Activated naive CD8-positive, alpha-beta T cell treated with anti-CD3 and anti-CD28 coated beads, Interleukin-2, amount 50 U/mL, for 24 hours (primary cell): ENCODE measurements around the gene SPEN.

Source experiments
- ATAC-seq: fragments of 150-1000 bp; cut with Tn5 transposase; one replicate; pipeline ENCODE4 v1.10.0; 2021
- DNase-seq: peaks from one replicate; pipeline ENCODE4 v3.0.0; 2021
- H3K27ac Mint-ChIP-seq: one replicate; pipeline ENCODE4 v1.8.0; 2021; ENCODE audit warnings: mild to moderate bottlenecking, mixed read lengths
- H3K27me3 Mint-ChIP-seq: one replicate; pipeline ENCODE4 v1.8.0; 2021; ENCODE audit warnings: mixed read lengths
- H3K36me3 Mint-ChIP-seq: one replicate; pipeline ENCODE4 v1.8.0; 2021; ENCODE audit warnings: low read depth, mixed read lengths
- H3K4me1 Mint-ChIP-seq: one replicate; pipeline ENCODE4 v1.8.0; 2021; ENCODE audit warnings: mixed read lengths
- H3K4me3 Mint-ChIP-seq: one replicate; pipeline ENCODE4 v1.8.0; 2021; ENCODE audit warnings: mild to moderate bottlenecking, moderate library complexity, mixed read lengths
- H3K9me3 Mint-ChIP-seq: one replicate; pipeline ENCODE4 v1.8.0; 2021; ENCODE audit warnings: mixed read lengths

Gene SPEN

DNA sequence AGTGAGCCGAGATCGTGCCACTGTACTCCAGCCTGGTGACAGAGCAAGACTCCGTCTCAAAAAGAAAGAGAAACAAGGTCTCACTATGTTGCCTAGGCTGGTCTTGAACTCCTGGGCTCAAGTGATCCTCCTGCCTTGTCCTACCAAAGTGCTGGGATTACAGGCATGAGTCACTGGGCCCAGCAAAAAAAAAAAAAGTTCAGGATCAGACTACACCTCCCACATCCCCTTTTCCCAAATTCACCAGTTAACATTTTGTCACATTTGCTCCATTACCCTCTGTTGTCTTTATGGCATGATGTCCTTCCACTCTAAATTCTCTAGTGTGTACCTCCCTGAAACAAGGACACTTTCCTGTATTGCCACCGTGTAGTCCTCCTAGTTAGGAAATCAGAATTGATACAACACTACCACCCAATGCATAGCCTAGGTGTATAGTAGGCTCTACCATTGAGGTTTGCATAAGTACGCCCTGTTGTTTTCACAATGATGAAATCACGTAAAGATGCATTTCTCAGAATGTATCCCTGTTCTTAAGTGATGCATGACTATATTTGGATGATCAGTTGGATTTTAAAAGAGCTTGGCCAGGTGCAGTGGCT lies 10.7 kb downstream of the SPEN start:
- DNase-seq = no peak
- Mint-ChIP-seq H3K36me3 (peaks cover 2% of the 10 kb centered on the region), H3K27ac (peak overlapping the region; percentile 15), H3K27me3 (no peaks in the 10 kb centered on the region), H3K4me3 (no peak overlapping the region), H3K9me3 (no peaks in the 10 kb centered on the region), H3K4me1 (peaks cover 32% of the 10 kb centered on the region)
- ATAC-seq = no peak

DNA sequence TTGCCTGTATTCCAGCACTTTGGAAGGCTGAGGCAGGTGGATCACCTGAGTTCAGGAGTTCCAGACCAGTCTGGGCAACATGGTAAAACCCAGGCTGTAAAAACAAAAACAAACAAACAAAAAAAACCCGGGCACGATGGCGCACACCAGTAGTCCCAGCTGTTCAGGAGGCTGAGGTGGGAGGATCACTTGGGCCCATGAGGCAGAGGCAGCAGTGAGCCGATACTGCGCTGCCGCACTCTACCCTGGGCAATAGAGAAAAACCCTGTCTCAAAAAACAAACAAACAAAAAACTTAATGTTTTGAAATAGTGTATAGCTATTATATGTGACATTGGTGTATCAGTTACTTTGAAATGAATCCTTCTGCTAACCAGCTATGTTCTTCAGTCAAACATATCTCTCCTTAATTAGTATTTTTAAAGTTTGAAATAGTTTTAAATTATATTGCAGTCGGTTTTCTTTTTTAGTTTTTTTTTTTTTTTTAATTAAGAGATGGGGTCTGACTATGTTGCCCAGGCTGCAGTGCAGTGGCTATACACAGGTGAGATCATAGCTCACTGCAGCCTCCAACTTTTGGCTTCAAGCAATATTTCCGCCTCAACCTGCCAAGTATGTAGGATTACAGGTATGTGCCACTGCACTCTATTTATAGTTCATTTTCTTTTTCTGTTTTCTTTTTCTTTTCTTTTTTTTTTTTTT lies 11.3 kb downstream of the SPEN start:
- ATAC-seq = no peak
- no peaks in the 10 kb centered on the region for H3K27me3 Mint-ChIP-seq
- H3K4me1 Mint-ChIP-seq = peaks cover 34% of the 10 kb centered on the region
- H3K36me3 Mint-ChIP-seq = peaks cover 2% of the 10 kb centered on the region
- H3K4me3 Mint-ChIP-seq = no peak overlapping the region
- DNase-seq = no peak
- no peaks in the 10 kb centered on the region for H3K9me3 Mint-ChIP-seq
- no peak overlapping the region for H3K27ac Mint-ChIP-seq

- Mint-ChIP-seq H3K27me3 (no peaks in the 10 kb centered on the region), H3K36me3 (no peaks in the 10 kb centered on the region), H3K27ac (no peak overlapping the region), H3K9me3 (no peaks in the 10 kb centered on the region), H3K4me3 (no peak overlapping the region), H3K4me1 (peaks cover 39% of the 10 kb centered on the region)
- ATAC-seq (no peak), DNase-seq (no peak)
Measured at GRCh38 chr1:15863156-15863901, 15.8 kb downstream of the SPEN start.

GRCh38 chr1:15866721-15867201 lies 19.3 kb downstream of the SPEN start:
- peaks cover 5% of the 10 kb centered on the region for H3K36me3 Mint-ChIP-seq
- H3K4me1 Mint-ChIP-seq = peaks cover 47% of the 10 kb centered on the region
- DNase-seq (no peak), ATAC-seq (no peak)
- H3K9me3 Mint-ChIP-seq = no peaks in the 10 kb centered on the region
- H3K27ac Mint-ChIP-seq = no peak overlapping the region
- H3K27me3 Mint-ChIP-seq = no peaks in the 10 kb centered on the region
- H3K4me3 Mint-ChIP-seq = no peak overlapping the region

DNA sequence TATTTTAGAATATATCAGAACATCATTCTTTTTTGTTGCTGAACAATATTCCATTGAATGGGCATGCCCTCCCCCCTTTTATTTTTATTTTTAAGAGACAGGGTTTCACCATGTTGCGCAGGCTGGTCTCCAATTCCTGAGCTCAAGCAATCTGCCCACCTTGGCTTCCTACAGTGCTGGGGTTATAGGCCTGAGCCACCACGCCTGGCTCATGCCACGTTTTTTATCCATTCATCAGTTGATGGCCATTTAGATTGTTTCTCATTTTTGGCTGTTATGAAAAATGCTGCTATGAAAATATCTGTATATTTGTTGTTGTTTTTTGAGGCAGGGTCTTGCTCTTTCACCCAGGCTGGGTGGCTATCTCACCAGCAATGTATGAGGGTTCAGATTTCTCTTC lies 19.8 kb downstream of the SPEN start:
- DNase-seq (no peak), ATAC-seq (no peak)
- Mint-ChIP-seq H3K27me3 (no peaks in the 10 kb centered on the region), H3K4me3 (no peak overlapping the region), H3K9me3 (no peaks in the 10 kb centered on the region), H3K4me1 (peaks cover 46% of the 10 kb centered on the region), H3K27ac (no peak overlapping the region), H3K36me3 (peaks cover 5% of the 10 kb centered on the region)

DNA sequence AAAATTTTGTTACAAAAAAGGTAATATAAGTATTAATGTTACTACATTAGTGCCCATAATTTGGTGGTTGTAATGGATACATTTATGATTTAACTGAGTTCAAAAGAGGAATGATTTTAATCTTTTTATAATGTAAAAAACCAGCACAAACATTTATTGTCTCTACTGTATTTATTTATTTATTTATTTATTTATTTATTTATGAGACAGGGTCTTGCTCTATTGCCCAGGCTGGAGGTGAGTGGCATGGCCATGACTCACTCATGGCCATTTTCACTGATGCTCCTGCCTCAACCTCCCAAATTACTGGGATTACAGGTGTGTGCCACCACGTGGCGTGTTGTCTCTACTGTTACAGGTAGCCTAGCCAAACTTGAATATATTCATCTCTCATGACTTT lies 21.9 kb downstream of the SPEN start:
- no peaks in the 10 kb centered on the region for H3K27me3 Mint-ChIP-seq
- peaks cover 22% of the 10 kb centered on the region for H3K36me3 Mint-ChIP-seq
- no peaks in the 10 kb centered on the region for H3K9me3 Mint-ChIP-seq
- DNase-seq (no peak), ATAC-seq (no peak)
- no peak overlapping the region for H3K4me3 Mint-ChIP-seq
- H3K27ac Mint-ChIP-seq = no peak overlapping the region
- peaks cover 55% of the 10 kb centered on the region for H3K4me1 Mint-ChIP-seq

- DNase-seq = no peak
- Mint-ChIP-seq H3K4me1 (peaks cover 57% of the 10 kb centered on the region), H3K27ac (no peak overlapping the region), H3K9me3 (no peaks in the 10 kb centered on the region), H3K36me3 (peaks cover 25% of the 10 kb centered on the region), H3K27me3 (no peaks in the 10 kb centered on the region), H3K4me3 (no peak overlapping the region)
- ATAC-seq = no peak
Measured at GRCh38 chr1:15870421-15870820, 22.9 kb downstream of the SPEN start.

DNA sequence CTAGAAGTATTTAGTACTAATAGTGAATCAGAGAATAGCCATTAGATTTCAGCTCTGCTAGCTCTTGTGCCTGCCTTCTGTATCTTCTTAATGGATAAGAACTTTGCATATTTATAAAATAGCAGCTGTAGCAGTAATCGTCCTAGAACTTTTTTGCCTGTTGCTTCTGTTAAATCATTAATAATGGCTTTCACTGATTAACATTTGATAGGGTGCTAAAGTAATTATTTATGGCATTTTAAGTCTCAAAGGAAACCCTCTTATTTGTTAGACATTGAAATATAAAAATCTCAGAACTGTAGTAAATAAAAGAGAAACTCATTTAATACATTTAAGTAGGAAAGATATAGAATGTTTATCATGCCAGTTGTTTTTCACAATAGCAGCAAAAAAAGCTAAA lies 27.0 kb downstream of the SPEN start:
- H3K36me3 Mint-ChIP-seq = peaks cover 34% of the 10 kb centered on the region
- no peaks in the 10 kb centered on the region for H3K9me3 Mint-ChIP-seq
- DNase-seq (no peak), ATAC-seq (no peak)
- H3K27ac Mint-ChIP-seq = no peak overlapping the region
- H3K27me3 Mint-ChIP-seq = no peaks in the 10 kb centered on the region
- H3K4me3 Mint-ChIP-seq = no peak overlapping the region
- H3K4me1 Mint-ChIP-seq = peaks cover 57% of the 10 kb centered on the region

DNA sequence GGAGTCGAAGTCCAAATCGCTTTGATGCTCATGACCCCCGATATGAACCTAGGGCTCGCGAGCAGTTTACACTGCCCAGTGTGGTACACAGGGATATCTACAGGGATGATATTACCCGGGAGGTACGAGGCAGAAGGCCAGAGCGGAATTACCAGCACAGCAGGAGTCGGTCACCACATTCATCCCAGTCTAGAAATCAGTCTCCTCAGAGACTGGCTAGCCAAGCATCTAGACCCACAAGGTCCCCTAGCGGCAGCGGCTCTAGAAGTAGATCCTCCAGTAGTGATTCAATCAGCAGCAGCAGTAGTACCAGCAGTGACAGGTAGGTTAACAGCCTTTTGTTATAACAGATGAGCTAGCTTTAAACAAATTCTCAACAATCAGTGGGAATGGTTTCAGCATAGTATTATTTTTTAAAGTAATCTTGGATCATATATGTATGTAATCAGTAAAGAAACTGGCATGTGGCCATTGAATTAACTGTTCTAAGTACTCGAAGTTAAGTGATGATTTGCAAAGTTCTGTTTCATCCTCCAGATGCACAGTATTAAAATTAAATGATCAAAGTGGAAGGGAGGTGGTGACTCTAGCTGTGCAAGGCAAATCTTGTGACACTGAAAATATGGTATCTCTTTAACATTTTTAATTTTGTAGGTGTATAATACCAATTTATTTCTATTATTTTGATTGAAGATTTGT lies 29.0 kb downstream of the SPEN start:
- ATAC-seq (no peak), DNase-seq (no peak)
- Mint-ChIP-seq H3K9me3 (no peaks in the 10 kb centered on the region), H3K27ac (no peak overlapping the region), H3K4me1 (peaks cover 58% of the 10 kb centered on the region), H3K36me3 (peaks cover 44% of the 10 kb centered on the region), H3K4me3 (no peak overlapping the region), H3K27me3 (no peaks in the 10 kb centered on the region)

DNA sequence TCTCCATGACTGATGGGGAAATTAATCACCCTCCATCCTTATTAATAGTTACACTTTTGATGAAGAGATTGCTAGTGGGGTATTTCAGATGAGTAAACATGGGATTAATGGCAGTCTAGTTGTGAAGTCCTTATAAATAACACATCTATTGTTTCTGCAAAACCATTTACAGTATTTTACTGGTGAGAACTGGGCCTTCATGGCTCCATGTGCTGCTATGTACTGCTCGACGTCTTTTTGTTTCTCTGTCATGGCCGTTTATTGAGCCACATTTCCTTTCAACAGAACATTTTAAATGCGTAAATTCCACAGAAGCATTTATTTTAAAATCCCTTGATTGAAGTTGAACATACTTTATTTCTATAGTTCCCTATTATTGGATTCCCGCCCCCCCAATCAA lies 34.5 kb downstream of the SPEN start:
- ATAC-seq (no peak), DNase-seq (no peak)
- Mint-ChIP-seq H3K4me3 (no peak overlapping the region), H3K36me3 (peaks cover 32% of the 10 kb centered on the region), H3K4me1 (peaks cover 77% of the 10 kb centered on the region), H3K27me3 (no peaks in the 10 kb centered on the region), H3K27ac (peak overlapping the region; percentile 14), H3K9me3 (no peaks in the 10 kb centered on the region)

GRCh38 chr1:15882665-15883064 lies 35.2 kb downstream of the SPEN start:
- no peaks in the 10 kb centered on the region for H3K9me3 Mint-ChIP-seq
- H3K27me3 Mint-ChIP-seq = no peaks in the 10 kb centered on the region
- peaks cover 77% of the 10 kb centered on the region for H3K4me1 Mint-ChIP-seq
- H3K36me3 Mint-ChIP-seq = peaks cover 31% of the 10 kb centered on the region
- peak overlapping the region; percentile 77 for H3K27ac Mint-ChIP-seq
- no peak overlapping the region for H3K4me3 Mint-ChIP-seq
- ATAC-seq = peak; percentile 69
- DNase-seq = peak; percentile 23

GRCh38 chr1:15883326-15883725 lies 35.8 kb downstream of the SPEN start:
- Mint-ChIP-seq H3K36me3 (peaks cover 31% of the 10 kb centered on the region), H3K27me3 (no peaks in the 10 kb centered on the region), H3K27ac (peak overlapping the region; percentile 77), H3K4me1 (peaks cover 74% of the 10 kb centered on the region), H3K9me3 (no peaks in the 10 kb centered on the region), H3K4me3 (no peak overlapping the region)
- ATAC-seq = no peak
- no peak for DNase-seq

- no peak for DNase-seq
- Mint-ChIP-seq H3K4me3 (no peak overlapping the region), H3K36me3 (peaks cover 30% of the 10 kb centered on the region), H3K27ac (no peak overlapping the region), H3K4me1 (peaks cover 66% of the 10 kb centered on the region), H3K9me3 (no peaks in the 10 kb centered on the region), H3K27me3 (no peaks in the 10 kb centered on the region)
- no peak for ATAC-seq
Measured at GRCh38 chr1:15884477-15884876, 37.0 kb downstream of the SPEN start.

- peak overlapping the region; percentile 53 for H3K27ac Mint-ChIP-seq
- H3K4me1 Mint-ChIP-seq = peaks cover 65% of the 10 kb centered on the region
- no peak for ATAC-seq
- no peak overlapping the region for H3K4me3 Mint-ChIP-seq
- H3K36me3 Mint-ChIP-seq = peaks cover 33% of the 10 kb centered on the region
- no peaks in the 10 kb centered on the region for H3K27me3 Mint-ChIP-seq
- H3K9me3 Mint-ChIP-seq = no peaks in the 10 kb centered on the region
- DNase-seq = no peak
Measured at GRCh38 chr1:15885269-15885668, 37.8 kb downstream of the SPEN start.
